DOHH2 (cell line): ENCODE data around the gene MRPL10.

Experiments used
- EZH2phosphoT487 ChIP-seq: fragments of 200-600 bp; sonication (generic); IDR thresholded peaks from 2 replicates; pipeline ENCODE4 v1.6.1; 2017; ENCODE audit warnings: borderline replicate concordance, mild to moderate bottlenecking, antibody characterized with exemption, low read length, moderate library complexity, mixed read lengths
- TF ChIP-seq, protein P1 (sequence below): fragments of 200-600 bp; sonication (generic); IDR thresholded peaks from one replicate; pipeline ENCODE4 v1.5.1; 2014; ENCODE audit warnings: antibody characterized with exemption, mild to moderate bottlenecking, low read depth, low read length; ENCODE audit not compliant: poor library complexity, severe bottlenecking

DNA sequence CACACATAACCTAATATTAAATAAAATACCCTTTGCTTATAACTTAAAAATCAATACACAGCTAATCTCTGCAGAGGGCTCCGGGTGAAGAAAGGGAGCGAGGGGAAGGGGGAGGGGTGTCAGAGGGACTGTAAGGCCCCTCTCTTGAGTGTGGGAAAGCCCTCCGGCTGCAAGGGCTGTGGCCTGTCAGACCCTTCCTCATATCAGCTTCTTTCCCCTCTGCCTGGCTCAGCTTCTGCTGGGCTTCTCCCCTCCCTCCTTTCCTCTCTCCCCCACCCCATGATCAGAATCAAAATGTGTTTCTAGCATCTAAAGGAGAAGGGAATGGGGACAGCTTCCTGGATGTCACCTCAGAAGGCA is 14.4 kb upstream of the MRPL10 start:
- TF ChIP-seq, protein P1, sequence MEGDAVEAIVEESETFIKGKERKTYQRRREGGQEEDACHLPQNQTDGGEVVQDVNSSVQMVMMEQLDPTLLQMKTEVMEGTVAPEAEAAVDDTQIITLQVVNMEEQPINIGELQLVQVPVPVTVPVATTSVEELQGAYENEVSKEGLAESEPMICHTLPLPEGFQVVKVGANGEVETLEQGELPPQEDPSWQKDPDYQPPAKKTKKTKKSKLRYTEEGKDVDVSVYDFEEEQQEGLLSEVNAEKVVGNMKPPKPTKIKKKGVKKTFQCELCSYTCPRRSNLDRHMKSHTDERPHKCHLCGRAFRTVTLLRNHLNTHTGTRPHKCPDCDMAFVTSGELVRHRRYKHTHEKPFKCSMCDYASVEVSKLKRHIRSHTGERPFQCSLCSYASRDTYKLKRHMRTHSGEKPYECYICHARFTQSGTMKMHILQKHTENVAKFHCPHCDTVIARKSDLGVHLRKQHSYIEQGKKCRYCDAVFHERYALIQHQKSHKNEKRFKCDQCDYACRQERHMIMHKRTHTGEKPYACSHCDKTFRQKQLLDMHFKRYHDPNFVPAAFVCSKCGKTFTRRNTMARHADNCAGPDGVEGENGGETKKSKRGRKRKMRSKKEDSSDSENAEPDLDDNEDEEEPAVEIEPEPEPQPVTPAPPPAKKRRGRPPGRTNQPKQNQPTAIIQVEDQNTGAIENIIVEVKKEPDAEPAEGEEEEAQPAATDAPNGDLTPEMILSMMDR: no peak
- TF ChIP-seq EZH2phosphoT487: no peak
